Raji (cell line): ENCODE results near the gene RBFOX2.

Experiments used
- POLR2A ChIP-seq: IDR thresholded peaks from 2 replicates; pipeline ENCODE4 v1.6.1; 2011; ENCODE audit warnings: low read depth, low read length, control low read depth; ENCODE audit not compliant: insufficient read depth

The RBFOX2 gene

DNA sequence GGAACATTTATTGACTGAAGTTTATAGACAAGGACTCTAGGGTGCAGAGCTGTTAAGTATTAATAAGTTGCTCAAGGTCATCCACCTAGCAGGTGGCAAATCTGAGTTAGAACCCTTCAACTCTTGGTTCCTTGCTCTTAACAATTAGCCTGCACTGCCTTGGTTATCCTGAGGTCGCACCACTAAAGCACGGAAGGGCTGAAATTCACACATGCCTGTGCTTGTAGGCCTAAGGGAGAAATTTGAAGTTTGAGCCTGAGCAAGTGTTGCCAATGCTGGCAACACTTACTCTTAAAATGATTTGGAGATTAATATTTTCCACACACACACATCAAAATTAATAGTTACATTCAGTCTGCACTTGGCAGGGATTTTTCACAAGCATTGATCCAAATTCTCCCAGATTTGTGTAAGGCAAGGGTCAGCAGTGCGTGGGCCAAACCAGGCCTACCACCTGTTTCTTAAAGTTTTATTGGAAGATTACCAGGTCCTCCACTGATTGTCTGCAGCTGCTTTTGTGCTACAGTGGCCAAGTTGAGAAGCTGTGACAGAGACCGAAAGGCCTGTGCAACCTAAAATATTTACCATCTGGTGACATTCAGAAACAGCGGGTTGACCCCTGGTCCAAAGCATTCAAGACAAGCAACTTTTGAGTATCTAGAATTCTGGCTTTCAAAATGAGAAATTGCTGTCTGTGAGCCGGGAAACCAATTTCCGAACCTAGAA is 294.7 kb downstream of the RBFOX2 start:
- no peak for TF ChIP-seq POLR2A

DNA sequence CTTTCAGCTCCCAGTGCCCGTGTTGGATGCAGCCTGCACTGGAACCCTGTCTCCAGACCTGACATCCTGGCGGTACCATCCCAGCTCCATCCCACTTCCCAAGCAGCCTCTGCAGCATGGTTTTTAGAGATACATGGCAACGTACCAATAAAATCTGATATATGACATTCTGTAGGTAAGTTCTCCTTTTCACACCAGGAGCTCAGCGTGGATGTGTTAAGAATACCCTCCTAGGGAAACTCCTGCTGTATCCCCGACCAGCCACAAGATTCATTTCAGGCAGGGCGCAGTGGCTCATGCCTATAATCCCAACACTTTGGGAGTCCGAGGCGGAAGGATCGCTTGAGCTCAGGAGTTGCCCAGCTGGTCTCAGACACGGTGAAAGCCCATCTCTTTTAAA is 295.6 kb downstream of the RBFOX2 start:
- TF ChIP-seq POLR2A, result no peak

DNA sequence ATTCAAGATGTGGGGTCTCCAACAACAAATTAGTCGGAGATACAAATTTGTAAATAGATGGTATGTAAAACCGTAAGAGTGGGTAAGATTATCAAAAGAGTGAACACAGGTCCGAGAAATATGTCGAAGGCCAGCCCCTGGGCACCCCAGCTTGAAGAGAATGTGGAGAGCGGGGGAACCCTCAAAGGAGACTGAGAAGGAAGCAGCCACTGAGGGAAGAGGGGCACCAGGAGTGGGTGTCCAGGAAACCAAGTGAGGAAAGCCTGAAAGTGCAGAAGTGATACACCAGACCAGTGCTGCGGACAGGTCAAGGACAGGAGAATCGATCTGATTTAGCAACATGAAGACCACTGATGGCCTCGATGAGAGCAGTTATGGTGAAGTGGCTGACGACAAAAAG is 296.5 kb downstream of the RBFOX2 start:
- TF ChIP-seq POLR2A, result no peak

DNA sequence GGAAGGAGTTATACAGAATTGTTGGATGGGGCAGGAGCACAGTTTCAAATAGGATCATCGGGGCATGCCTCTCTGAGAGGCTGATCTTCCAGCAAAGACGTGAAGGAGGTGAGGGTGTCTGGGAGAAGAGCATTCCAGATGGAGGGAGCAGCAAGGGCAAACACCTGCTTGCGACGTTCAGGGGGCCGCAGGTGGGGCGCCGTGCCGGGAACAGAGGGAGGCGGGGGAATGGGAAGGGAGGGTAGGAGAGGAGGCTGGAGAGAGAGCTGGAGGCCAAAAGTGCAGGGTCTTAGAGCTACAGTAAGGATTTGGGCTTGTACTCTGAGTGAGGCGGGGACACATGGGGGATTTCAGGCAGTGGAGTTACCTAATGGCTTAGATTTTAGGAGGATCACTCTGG is 297.3 kb downstream of the RBFOX2 start:
- no peak for TF ChIP-seq POLR2A

DNA sequence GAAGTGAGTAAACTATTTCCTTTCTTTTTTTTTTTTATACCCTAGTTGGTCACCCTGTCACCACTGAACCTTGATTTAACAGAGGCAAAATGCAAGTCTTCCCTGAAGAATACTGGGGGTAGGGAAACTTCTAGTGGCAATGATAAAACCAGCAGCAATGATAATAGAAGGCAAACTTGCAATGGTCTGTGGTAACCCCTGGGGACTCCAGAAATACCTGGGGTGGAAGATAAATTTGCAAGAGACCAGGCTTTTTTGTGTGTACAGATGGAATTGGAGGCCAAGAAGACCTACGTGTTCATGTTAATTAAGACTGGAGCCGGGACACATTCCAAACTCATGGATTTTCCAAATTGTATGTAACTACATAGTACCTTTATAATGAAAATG is 299.3 kb downstream of the RBFOX2 start:
- no peak for TF ChIP-seq POLR2A

DNA sequence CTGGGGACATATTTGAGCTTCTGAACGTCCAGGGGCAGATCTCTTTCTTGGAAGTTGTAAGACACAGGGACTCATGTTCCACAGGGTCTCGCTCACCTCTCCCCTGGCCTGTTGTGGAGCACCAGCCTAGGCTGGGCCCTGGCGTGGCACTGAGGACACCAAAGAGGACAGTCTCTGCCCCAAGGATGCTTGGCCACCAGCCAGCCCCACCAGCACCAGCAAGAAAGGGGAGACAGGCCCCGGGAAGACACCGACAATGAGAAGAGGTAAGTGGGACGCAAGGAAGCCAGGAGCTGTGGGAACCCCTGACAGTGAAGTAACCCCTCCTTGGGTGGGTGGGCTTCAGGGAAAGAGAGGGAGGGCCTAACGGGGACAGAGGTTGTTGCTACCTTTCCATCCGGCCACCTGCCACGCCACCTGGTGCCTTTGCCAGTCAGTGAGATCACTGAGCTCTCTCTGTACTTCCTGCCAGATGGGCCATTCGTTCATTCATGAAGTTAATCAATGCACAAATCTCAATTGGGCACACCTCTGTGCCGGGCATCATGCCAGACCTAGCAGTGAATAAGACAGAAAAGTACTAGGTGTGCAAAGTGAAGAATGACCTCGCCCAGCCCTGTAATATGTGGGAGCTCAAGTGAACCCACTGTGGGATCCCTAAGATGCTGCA is 299.9 kb downstream of the RBFOX2 start:
- no peak for TF ChIP-seq POLR2A

DNA sequence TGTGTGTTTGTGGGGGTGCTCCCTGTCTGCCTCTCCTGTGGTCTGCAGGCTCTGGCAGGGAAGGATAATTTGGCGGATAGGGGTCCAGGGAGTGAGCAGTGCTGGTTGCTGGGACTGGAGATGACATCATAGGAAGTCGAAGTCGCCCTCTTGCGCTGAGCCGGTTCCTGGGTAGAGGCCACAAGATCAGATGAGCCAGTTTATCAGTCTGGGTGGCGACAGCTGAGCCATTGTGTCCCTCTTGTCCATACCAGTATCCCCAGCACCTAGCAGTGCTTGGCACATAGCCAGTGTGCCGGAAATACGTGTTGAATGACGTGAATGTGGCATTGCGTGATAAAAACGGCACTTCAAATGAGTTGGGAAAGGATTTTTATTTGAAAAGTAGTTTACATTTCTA is 301.2 kb downstream of the RBFOX2 start:
- no peak for TF ChIP-seq POLR2A

DNA sequence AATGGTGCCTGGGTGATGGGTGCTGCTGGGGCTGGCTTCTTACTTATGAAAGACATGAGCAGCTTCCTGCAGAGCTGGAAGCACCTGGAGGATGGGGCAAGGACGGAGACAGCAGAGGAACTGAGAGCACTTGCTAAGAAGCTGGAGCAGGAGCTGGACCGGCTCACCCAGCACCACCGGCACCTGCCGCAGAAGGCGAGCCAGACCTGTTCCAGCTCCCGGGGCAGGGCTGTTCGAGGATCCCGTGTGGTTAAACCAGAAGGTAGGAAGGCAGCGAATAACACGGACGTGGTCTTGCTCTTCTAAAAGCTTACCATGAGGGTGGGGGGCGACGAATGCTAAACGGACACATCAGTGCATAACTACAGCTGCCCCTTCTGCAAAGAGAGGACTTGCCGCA is 301.7 kb downstream of the RBFOX2 start:
- TF ChIP-seq POLR2A, result no peak

DNA sequence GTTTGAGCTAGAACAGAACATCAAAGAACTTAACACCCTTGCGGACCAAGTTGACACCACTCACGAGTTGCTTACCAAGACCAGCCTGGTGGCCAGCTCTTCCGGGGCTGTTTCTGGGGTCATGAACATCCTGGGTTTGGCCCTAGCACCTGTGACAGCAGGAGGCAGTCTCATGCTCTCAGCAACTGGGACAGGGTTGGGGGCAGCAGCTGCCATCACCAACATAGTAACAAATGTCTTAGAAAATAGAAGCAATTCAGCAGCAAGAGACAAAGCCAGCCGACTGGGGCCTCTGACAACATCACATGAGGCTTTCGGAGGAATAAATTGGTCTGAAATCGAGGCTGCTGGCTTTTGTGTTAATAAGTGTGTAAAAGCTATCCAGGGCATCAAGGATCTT is 302.2 kb downstream of the RBFOX2 start:
- no peak for TF ChIP-seq POLR2A

DNA sequence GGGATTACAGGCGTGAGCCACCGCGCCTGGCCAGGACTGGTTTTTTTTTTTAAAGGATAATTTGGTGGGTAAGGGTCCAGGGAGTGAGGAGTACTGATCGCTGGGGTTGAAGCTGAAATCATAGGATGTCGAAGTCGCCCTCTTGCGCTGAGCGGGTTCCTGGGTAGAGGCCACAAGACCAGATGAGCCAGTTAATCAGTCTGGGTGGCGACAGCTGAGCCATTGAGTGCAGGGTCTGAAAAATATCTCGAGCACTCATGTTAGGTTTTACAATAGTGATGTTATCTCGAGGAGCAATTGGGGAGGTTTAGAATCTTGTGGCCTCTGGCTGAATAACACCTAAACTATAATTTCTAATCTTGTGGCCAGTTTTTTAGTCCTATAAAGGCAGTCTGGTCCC is 303.1 kb downstream of the RBFOX2 start:
- TF ChIP-seq POLR2A, result no peak

DNA sequence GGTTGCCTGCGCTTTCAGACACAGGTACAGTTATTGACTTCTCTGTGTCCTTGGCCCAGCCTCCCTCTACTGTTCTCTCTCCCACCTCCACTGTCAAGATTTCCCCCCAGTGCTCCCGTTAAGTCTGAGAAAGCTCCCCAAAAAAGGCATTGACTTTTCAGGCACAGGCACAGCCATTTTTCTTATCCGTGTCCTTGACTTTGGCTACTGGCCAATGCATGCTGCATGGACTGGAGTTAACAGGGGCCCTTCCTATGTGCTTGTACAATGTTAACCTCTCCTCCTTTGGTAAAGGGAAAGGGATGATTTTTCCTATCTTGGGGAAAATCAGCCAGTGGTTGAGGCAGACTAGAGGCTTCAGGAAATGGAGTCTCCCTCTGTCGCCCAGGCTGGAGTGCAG is 306.7 kb downstream of the RBFOX2 start:
- no peak for TF ChIP-seq POLR2A

DNA sequence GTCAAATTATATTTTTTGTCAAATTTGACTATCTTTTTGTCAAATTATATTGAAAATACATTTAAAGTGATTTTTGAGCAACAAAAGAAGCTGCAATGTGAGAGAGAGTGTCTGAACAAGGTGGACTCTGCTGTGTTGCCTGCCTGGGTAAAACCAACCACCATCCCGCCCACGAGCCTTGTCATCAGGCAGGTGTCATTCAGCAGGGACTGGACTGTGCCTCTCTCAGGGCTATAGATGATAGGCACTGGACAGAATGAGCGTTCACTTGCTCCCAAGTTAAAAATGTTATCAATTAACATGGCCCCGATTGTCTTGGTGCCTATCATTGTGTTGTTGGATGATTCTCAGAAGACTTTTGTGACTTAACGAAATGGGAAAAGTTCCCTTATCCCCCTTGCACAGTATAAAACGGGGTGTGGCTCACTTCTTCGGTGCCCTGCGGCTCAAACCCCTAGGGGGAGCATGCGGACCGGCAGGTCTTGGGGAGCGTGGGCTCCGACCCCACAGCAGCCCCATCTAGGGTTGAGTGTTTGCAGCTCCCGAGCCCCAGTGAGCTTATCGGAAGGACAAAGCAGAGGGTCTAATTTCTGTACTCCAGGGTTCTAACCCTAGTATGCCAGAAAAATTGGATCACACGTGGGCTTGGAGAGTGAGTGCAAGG is 309.3 kb downstream of the RBFOX2 start:
- TF ChIP-seq POLR2A, result no peak

DNA sequence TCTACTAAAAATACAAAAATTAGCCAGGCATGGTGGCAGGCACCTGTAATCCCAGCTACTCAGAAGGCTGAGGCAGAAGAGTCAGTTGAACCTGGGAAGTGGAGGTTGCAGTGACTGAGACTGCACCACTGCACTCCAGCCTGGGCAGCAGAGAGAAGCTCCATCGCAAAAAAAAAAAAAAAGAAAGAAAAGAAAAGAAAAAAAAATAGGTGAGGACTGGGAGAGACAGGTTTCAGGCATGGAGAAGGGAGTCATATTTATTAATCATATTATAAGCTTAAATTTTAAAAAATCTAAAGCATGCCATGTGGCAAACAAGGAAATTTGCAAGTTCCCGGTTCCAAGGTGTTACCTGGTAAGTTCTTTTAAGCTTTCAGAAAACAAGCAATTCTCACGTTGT is 311.1 kb downstream of the RBFOX2 start, which contains the start of gene APOL5:
Gene APOL5 (plus strand): TSS at position 301 of the 400 bp plus-strand sequence. CDS start 0 bp downstream, at position 301.
- TF ChIP-seq POLR2A, result no peak

DNA sequence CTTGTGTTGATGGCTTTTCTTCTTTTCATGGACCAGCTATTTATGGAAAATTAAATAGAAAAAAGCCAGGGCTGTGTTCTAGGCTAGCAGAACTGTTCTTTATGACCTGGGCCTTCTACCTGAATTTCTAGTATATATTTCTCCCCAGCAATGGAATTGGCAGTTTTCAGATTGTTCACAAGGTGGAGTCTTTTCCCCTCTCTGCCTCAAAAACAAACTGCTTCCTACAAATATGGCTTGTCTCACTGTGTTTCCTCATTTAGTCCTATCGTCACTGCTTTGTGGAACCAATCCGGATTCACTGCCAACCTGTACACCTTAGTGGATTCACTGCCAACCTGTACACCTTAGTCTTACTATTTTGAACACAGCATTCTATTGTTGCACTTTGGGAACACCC is 316.0 kb downstream of the RBFOX2 start:
- TF ChIP-seq POLR2A, result no peak

DNA sequence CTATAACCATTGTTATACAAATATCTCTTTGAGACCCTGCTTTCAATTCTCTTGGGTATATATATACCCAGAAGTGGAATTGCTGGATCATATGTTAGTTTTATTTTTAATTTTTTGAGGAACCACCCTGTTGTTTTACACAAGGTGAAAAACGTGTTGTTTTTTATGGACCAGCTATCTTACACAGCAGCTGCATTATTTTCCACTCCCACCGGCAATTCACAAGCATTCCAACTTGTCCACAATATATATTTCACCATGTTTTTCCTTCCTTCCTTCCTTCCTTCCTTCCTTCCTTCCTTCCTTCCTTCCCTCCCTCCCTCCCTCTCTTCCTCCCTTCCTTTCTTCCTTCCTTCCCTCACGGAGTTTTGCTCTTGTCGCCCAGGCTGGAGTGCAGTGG is 317.3 kb downstream of the RBFOX2 start:
- no peak for TF ChIP-seq POLR2A

DNA sequence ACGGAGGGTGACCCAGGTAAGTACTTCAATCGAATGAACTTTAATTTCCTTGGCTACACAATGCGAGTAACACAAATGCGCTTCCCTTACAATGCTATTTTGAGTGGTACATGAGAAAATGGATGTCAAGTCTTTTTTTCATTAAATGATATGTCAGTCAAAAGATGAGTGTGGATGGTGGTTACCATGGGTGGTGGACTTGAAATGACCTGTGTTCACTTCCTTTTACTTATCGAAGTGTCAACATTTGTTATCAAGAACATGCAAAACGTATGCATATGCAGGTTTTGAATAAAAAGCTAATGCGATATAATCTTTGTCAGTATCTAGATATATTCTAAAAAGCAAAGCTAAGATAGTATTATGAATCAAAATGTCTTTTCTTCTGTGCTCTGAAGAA is 319.7 kb downstream of the RBFOX2 start:
- no peak for TF ChIP-seq POLR2A
